IMR-90 (cell line): ENCODE measurements around the gene ELFN1. TPM values are rescaled to one million over a fixed set of nuclear protein-coding genes. Genes with fewer than 3 reads are reported as not detected.

Experiments used
- ATAC-seq: fragments of 200-7000 bp; cut with Tn5 transposase; 2 replicates; pipeline ENCODE4 v1.9.1; 2020; ENCODE audit warnings: low read depth, mild to moderate bottlenecking, moderate library complexity
- BruUV-seq: library from RNA; stranded (reverse); fragments of 400-500 nt; replicated peaks from 2 replicates; lab custom pipeline; 2021; lab: Mats Ljungman, UMichigan
- CTCF ChIA-PET: fragments of 300-600 bp; formaldehyde crosslinking; extraction: SDS; loops from one replicate; lab custom pipeline; 2021; ENCODE audit warnings: antibody characterized with exemption; lab: Yijun Ruan, JAX
- POLR2A ChIA-PET: fragments of 300-600 bp; sonication (Branson Sonifier 250); formaldehyde crosslinking; loops from one replicate; lab custom pipeline; 2022; ENCODE audit warnings: antibody characterized with exemption; ENCODE audit not compliant: unreplicated experiment; lab: Charles Lee
- DNase-seq: peaks from one replicate; pipeline ENCODE4 v3.0.0; 2013
- H2AFZ ChIP-seq: replicated peaks from 2 replicates; pipeline ENCODE3; 2013; ENCODE audit warnings: low read length, mild to moderate bottlenecking; ENCODE audit not compliant: poor library complexity
- H2AK5ac ChIP-seq: 2 replicates; pipeline ENCODE4 v1.6.1; 2013; ENCODE audit warnings: low read depth, low read length, inconsistent platforms
- H2AK9ac ChIP-seq: replicated peaks from 2 replicates; pipeline ENCODE3; 2013; ENCODE audit warnings: mild to moderate bottlenecking, low read depth, low read length, moderate library complexity; ENCODE audit not compliant: poor library complexity
- H2BK120ac ChIP-seq: 2 replicates; pipeline ENCODE4 v1.6.1; 2013; ENCODE audit warnings: low read depth, low read length, inconsistent platforms
- H2BK15ac ChIP-seq: 3 replicates; pipeline ENCODE4 v1.6.1; 2013; ENCODE audit warnings: low read depth, low read length, inconsistent platforms
- H2BK20ac ChIP-seq: 2 replicates; pipeline ENCODE4 v1.6.1; 2013; ENCODE audit warnings: low read depth, mild to moderate bottlenecking, inconsistent platforms, low read length, moderate library complexity
- H2BK5ac ChIP-seq: 2 replicates; pipeline ENCODE4 v1.6.1; 2013; ENCODE audit warnings: mild to moderate bottlenecking, low read depth, low read length, inconsistent platforms; ENCODE audit not compliant: poor library complexity, severe bottlenecking
- H3K14ac ChIP-seq: replicated peaks from 2 replicates; pipeline ENCODE4 v1.6.1; 2013; ENCODE audit warnings: low read depth, low read length, inconsistent platforms
- H3K18ac ChIP-seq: 2 replicates; pipeline ENCODE4 v1.6.1; 2013; ENCODE audit warnings: low read depth, low read length, control low read depth
- H3K23ac ChIP-seq: 2 replicates; pipeline ENCODE4 v1.6.1; 2013; ENCODE audit warnings: low read depth, low read length, inconsistent platforms
- H3K27ac ChIP-seq: 2 replicates; pipeline ENCODE4 v1.5.1; 2013; ENCODE audit warnings: mild to moderate bottlenecking, control low read depth, low read length; ENCODE audit not compliant: insufficient read depth
- H3K27me3 ChIP-seq: 2 replicates; pipeline ENCODE4 v1.6.1; 2013; ENCODE audit warnings: low read length; ENCODE audit not compliant: control insufficient read depth, insufficient read depth
- H3K36me3 ChIP-seq: 2 replicates; pipeline ENCODE4 v1.6.1; 2013; ENCODE audit warnings: low read length, mixed read lengths; ENCODE audit not compliant: control insufficient read depth, insufficient read depth
- H3K4ac ChIP-seq: 2 replicates; pipeline ENCODE4 v1.6.1; 2013; ENCODE audit warnings: low read depth, low read length, inconsistent platforms
- H3K4me1 ChIP-seq: 2 replicates; pipeline ENCODE4 v1.6.1; 2013; ENCODE audit warnings: low read length, mixed read lengths; ENCODE audit not compliant: control insufficient read depth, insufficient read depth
- H3K4me2 ChIP-seq: 2 replicates; pipeline ENCODE4 v1.6.1; 2013; ENCODE audit warnings: low read depth, mild to moderate bottlenecking, control low read depth, low read length, moderate library complexity
- H3K4me3 ChIP-seq: 2 replicates; pipeline ENCODE4 v1.5.1; 2013; ENCODE audit warnings: low read depth, mild to moderate bottlenecking, control low read depth, low read length, moderate library complexity; ENCODE audit not compliant: insufficient read depth
- H3K56ac ChIP-seq: 2 replicates; pipeline ENCODE4 v1.6.1; 2013; ENCODE audit warnings: low read length, inconsistent platforms; ENCODE audit not compliant: insufficient read depth; ENCODE audit errors: extremely low read depth
- H3K79me1 ChIP-seq, 2 experiments: 2 replicates each; pipeline ENCODE4 v1.6.1; 2013; ENCODE audit warnings: low read length in 2 of 2, inconsistent platforms in 1 of 2, low read depth in 1 of 2
- H3K9ac ChIP-seq: 2 replicates; pipeline ENCODE4 v1.6.1; 2013; ENCODE audit warnings: low read depth, low read length, control low read depth
- H3K9me1 ChIP-seq: 2 replicates; pipeline ENCODE4 v1.6.1; 2013; ENCODE audit warnings: low read length, inconsistent platforms; ENCODE audit not compliant: insufficient read depth
- H3K9me3 ChIP-seq: 2 replicates; pipeline ENCODE4 v1.6.1; 2013; ENCODE audit warnings: low read length; ENCODE audit not compliant: control insufficient read depth, insufficient read depth
- H4K20me1 ChIP-seq: 2 replicates; pipeline ENCODE4 v1.6.1; 2013; ENCODE audit warnings: low read length, inconsistent platforms; ENCODE audit not compliant: insufficient read depth
- H4K5ac ChIP-seq: 2 replicates; pipeline ENCODE4 v1.6.1; 2013; ENCODE audit warnings: mild to moderate bottlenecking, low read depth, low read length, control low read depth
- H4K8ac ChIP-seq, 2 experiments: 2 replicates each; pipeline ENCODE4 v1.6.1; 2013; ENCODE audit warnings: low read depth in 2 of 2, low read length in 2 of 2, control low read depth in 1 of 2, inconsistent platforms in 1 of 2
- H4K91ac ChIP-seq: 2 replicates; pipeline ENCODE4 v1.6.1; 2013; ENCODE audit warnings: low read depth, low read length, inconsistent platforms; ENCODE audit not compliant: insufficient read depth
- BHLHE40 ChIP-seq: fragments of 150-350 bp; IDR thresholded peaks from 2 replicates; pipeline ENCODE4 v1.6.1; 2016; ENCODE audit warnings: mild to moderate bottlenecking, low read depth, low read length
- CEBPB ChIP-seq: IDR thresholded peaks from 2 replicates; pipeline ENCODE4 v1.6.1; 2012; ENCODE audit warnings: low read depth, low read length, improper control_type of control experiment
- CHD1 ChIP-seq: IDR thresholded peaks from 2 replicates; pipeline ENCODE4 v1.6.1; 2012; ENCODE audit warnings: low read depth, low read length, improper control_type of control experiment
- FOS ChIP-seq: fragments of 150-350 bp; IDR thresholded peaks from 2 replicates; pipeline ENCODE4 v1.6.1; 2016; ENCODE audit warnings: low read depth, low read length
- MAFK ChIP-seq: IDR thresholded peaks from 2 replicates; pipeline ENCODE4 v1.6.1; 2012; ENCODE audit warnings: low read depth, low read length, improper control_type of control experiment
- MAZ ChIP-seq: IDR thresholded peaks from 2 replicates; pipeline ENCODE4 v1.6.1; 2012; ENCODE audit warnings: low read depth, mild to moderate bottlenecking, low read length, improper control_type of control experiment, moderate library complexity, borderline replicate concordance
- MXI1 ChIP-seq: IDR thresholded peaks from 2 replicates; pipeline ENCODE4 v1.6.1; 2012; ENCODE audit warnings: low read depth, mild to moderate bottlenecking, low read length, moderate library complexity, borderline replicate concordance
- NFE2L2 ChIP-seq: fragments of 150-350 bp; IDR thresholded peaks from 2 replicates; pipeline ENCODE4 v1.6.1; 2016; ENCODE audit warnings: low read depth, mild to moderate bottlenecking, low read length
- POLR2A ChIP-seq: IDR thresholded peaks from 2 replicates; pipeline ENCODE4 v1.6.1; 2012; ENCODE audit warnings: mild to moderate bottlenecking, low read depth, low read length
- RAD21 ChIP-seq: IDR thresholded peaks from 2 replicates; pipeline ENCODE4 v1.6.1; 2012; ENCODE audit warnings: low read length, improper control_type of control experiment
- RCOR1 ChIP-seq: IDR thresholded peaks from 2 replicates; pipeline ENCODE4 v1.6.1; 2012; ENCODE audit warnings: mild to moderate bottlenecking, low read length, improper control_type of control experiment; ENCODE audit not compliant: insufficient replicate concordance
- RFX5 ChIP-seq: IDR thresholded peaks from 2 replicates; pipeline ENCODE4 v1.8.0; 2012; ENCODE audit warnings: low read depth, mild to moderate bottlenecking, low read length, moderate library complexity
- SMC3 ChIP-seq: fragments of 150-350 bp; IDR thresholded peaks from 2 replicates; pipeline ENCODE4 v1.6.1; 2016; ENCODE audit warnings: low read depth, mild to moderate bottlenecking, antibody characterized with exemption, low read length, moderate library complexity
- WGBS, 2 experiments: methylation state at CpG; one replicate each; pipeline versions ENCODE4 v1.1.5 to v1.1.7; 2013; ENCODE audit warnings: missing lambda C conversion rate in 2 of 2; ENCODE audit not compliant: insufficient read length in 1 of 2; ENCODE audit errors: extremely low coverage in 2 of 2; 5-methylcytosine and 5-hydroxymethylcytosine counted together
- dilution Hi-C: fragments of 300-500 bp; cut with HindIII; formaldehyde crosslinking; loops from one replicate; pipeline ENCODE4 v1.14.3; 2018; ENCODE audit warnings: low sequenced_read_pairs; ENCODE audit not compliant: unreplicated experiment
- in situ Hi-C: fragments of 300-500 bp; cut with MboI; formaldehyde crosslinking; loops from 3 replicates; pipeline ENCODE4 v1.14.3; 2019; ENCODE audit warnings: low sequenced_read_pairs, inconsistent platforms, mixed read lengths
- intact Hi-C: fragments of 100-400 bp; cut with micrococcal nuclease; formaldehyde crosslinking; loops from 2 replicates; pipeline ENCODE4 v1.10.0; 2022
- polyA plus RNA-seq, 3 experiments: library from polyadenylated mRNA; depleted of rRNA; stranded (reverse); fragments of >200 nt; gene quantifications; 2 replicates each; pipeline ENCODE4 v1.2.3, GENCODE V29; 2012; ENCODE audit warnings: low replicate concordance in 1 of 3
- total RNA-seq: library from RNA; depleted of rRNA; stranded (reverse); fragments of >200 nt; gene quantifications from 2 replicates; pipeline ENCODE4 v1.2.3, GENCODE V29; 2012
- TF ChIP-seq, protein P1 (sequence below): conservative IDR thresholded peaks from 2 replicates; pipeline ENCODE4 v1.5.1; 2012; ENCODE audit warnings: mild to moderate bottlenecking, low read depth, low read length, improper control_type of control experiment
- TF ChIP-seq, protein P2 (sequence below): fragments of 150-350 bp; IDR thresholded peaks from 2 replicates; pipeline ENCODE4 v1.6.1; 2017; ENCODE audit warnings: mild to moderate bottlenecking, antibody characterized with exemption, low read length, low read depth
- TF ChIP-seq, protein P3 (sequence below): fragments of 150-350 bp; IDR thresholded peaks from 2 replicates; pipeline ENCODE4 v1.6.1; 2016; ENCODE audit warnings: low read depth, mild to moderate bottlenecking, low read length, moderate library complexity, borderline replicate concordance

The ELFN1 gene
- total and polyA plus RNA-seq, 2 of the 4 experiments (the other 2 are of a cell fraction) = 1.6 to 5.2 TPM

DNA sequence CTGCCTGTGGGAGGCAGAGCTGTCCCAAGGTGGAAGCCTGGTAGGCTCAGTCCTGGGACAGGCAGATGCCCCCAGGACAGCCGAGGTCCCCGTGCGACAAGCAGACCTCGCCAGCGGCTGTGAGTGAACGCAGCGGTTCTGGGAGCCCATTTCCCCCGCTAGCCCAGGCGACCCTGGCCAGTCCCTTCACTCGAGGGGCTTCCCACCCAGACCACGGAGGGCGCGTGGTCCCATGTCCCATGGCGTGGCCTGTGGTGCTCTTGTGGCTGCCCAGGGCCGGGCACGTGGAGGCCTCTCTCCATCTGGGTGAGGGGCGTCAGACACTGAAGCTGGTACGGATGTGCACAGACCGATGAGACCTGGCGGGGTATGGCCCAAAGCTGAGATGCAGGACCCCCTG lies 67.9 kb downstream of the ELFN1 start:
- Histone ChIP-seq H4K20me1 (no peaks in the 10 kb centered on the region; the same call in 1 of the 2 replicates), H3K27me3 (peaks cover 8% of the 10 kb centered on the region; the same call in 1 of the 2 replicates), H3K56ac (no peak overlapping the region), H2AFZ (no peak overlapping the region), H4K8ac (no peak overlapping the region), H3K9ac (no peak overlapping the region), H3K79me1 (no peaks in the 10 kb centered on the region), H2BK5ac (no peak overlapping the region), H3K36me3 (no peaks in the 10 kb centered on the region), H2BK20ac (no peak overlapping the region), H3K9me3 (no peaks in the 10 kb centered on the region), H3K23ac (no peak overlapping the region), H2BK15ac (no peak overlapping the region), H3K4me2 (no peak overlapping the region), H3K4me1 (no peaks in the 10 kb centered on the region), H4K5ac (no peak overlapping the region), H2AK9ac (no peak overlapping the region), H2AK5ac (no peak overlapping the region), H3K14ac (no peak overlapping the region), H3K4me3 (no peak overlapping the region), H3K27ac (no peak overlapping the region), H3K18ac (no peak overlapping the region), H3K4ac (no peak overlapping the region), H4K91ac (no peak overlapping the region), H2BK120ac (no peak overlapping the region), H3K9me1 (no peaks in the 10 kb centered on the region)
- ATAC-seq (no peak), DNase-seq (no peak)
- intact Hi-C loops (no loop called here), dilution Hi-C loops (no loop called here), in situ Hi-C loops (no loop called here)
- ChIA-PET CTCF (no interaction called here), POLR2A (no interaction called here)
- TF ChIP-seq POLR2A (no peak), MAFK (no peak), SMC3 (no peak), FOS (no peak), CHD1 (no peak), MXI1 (no peak), CEBPB (no peak), BHLHE40 (no peak), RAD21 (no peak), RCOR1 (no peak), NFE2L2 (no peak), RFX5 (no peak), MAZ (no peak)
- TF ChIP-seq, protein P1, sequence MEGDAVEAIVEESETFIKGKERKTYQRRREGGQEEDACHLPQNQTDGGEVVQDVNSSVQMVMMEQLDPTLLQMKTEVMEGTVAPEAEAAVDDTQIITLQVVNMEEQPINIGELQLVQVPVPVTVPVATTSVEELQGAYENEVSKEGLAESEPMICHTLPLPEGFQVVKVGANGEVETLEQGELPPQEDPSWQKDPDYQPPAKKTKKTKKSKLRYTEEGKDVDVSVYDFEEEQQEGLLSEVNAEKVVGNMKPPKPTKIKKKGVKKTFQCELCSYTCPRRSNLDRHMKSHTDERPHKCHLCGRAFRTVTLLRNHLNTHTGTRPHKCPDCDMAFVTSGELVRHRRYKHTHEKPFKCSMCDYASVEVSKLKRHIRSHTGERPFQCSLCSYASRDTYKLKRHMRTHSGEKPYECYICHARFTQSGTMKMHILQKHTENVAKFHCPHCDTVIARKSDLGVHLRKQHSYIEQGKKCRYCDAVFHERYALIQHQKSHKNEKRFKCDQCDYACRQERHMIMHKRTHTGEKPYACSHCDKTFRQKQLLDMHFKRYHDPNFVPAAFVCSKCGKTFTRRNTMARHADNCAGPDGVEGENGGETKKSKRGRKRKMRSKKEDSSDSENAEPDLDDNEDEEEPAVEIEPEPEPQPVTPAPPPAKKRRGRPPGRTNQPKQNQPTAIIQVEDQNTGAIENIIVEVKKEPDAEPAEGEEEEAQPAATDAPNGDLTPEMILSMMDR = no peak
- TF ChIP-seq, protein P2, sequence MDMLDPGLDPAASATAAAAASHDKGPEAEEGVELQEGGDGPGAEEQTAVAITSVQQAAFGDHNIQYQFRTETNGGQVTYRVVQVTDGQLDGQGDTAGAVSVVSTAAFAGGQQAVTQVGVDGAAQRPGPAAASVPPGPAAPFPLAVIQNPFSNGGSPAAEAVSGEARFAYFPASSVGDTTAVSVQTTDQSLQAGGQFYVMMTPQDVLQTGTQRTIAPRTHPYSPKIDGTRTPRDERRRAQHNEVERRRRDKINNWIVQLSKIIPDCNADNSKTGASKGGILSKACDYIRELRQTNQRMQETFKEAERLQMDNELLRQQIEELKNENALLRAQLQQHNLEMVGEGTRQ = no peak
- TF ChIP-seq, protein P3, sequence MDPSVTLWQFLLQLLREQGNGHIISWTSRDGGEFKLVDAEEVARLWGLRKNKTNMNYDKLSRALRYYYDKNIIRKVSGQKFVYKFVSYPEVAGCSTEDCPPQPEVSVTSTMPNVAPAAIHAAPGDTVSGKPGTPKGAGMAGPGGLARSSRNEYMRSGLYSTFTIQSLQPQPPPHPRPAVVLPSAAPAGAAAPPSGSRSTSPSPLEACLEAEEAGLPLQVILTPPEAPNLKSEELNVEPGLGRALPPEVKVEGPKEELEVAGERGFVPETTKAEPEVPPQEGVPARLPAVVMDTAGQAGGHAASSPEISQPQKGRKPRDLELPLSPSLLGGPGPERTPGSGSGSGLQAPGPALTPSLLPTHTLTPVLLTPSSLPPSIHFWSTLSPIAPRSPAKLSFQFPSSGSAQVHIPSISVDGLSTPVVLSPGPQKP = no peak
- WGBS, 2 experiments = 80% methylated on average over 14 of the region's 20 CpGs; no CpG with 5 or more reads in 1 of the 2 experiments
- BruUV-seq = no TSS peak
